Endodermal cell (in vitro differentiated cells): ENCODE data around the gene SLC25A22. TPM values are rescaled to one million over a fixed set of nuclear protein-coding genes. Genes with fewer than 3 reads are reported as not detected.

Source experiments
- DNase-seq: peaks from one replicate; pipeline ENCODE4 v3.0.0-alpha.2; 2017
- H3K27ac ChIP-seq: 2 replicates; pipeline ENCODE4 v1.5.1; 2013; ENCODE audit warnings: mild to moderate bottlenecking, low read depth, low read length, moderate library complexity
- H3K27me3 ChIP-seq: 2 replicates; pipeline ENCODE4 v1.6.1; 2013; ENCODE audit warnings: mild to moderate bottlenecking, low read length, moderate library complexity; ENCODE audit not compliant: insufficient read depth, control insufficient read depth, poor library complexity, severe bottlenecking
- H3K36me3 ChIP-seq: 2 replicates; pipeline ENCODE4 v1.7.0; 2013; ENCODE audit warnings: mild to moderate bottlenecking, low read length, moderate library complexity; ENCODE audit not compliant: control insufficient read depth, insufficient read depth
- H3K4me1 ChIP-seq: one replicate; pipeline ENCODE4 v1.7.0; 2013; ENCODE audit warnings: low read length; ENCODE audit not compliant: control insufficient read depth, insufficient read depth
- H3K4me3 ChIP-seq: 2 replicates; pipeline ENCODE4 v1.5.1; 2013; ENCODE audit warnings: mild to moderate bottlenecking, low read length, moderate library complexity
- H3K9ac ChIP-seq: 2 replicates; pipeline ENCODE4 v1.6.1; 2013; ENCODE audit warnings: mild to moderate bottlenecking, low read length, moderate library complexity; ENCODE audit not compliant: poor library complexity, severe bottlenecking; ENCODE audit errors: extremely low read depth
- H3K9me3 ChIP-seq: 2 replicates; pipeline ENCODE4 v1.6.1; 2013; ENCODE audit warnings: mild to moderate bottlenecking, low read length, moderate library complexity; ENCODE audit not compliant: control insufficient read depth
- H3K27ac Mint-ChIP-seq: 2 replicates; pipeline ENCODE4 v1.8.0; 2020; ENCODE audit warnings: mixed read lengths
- H3K27me3 Mint-ChIP-seq: 2 replicates; pipeline ENCODE4 v1.8.0; 2021; ENCODE audit warnings: mild to moderate bottlenecking, mixed read lengths; ENCODE audit not compliant: insufficient read depth
- H3K36me3 Mint-ChIP-seq: 2 replicates; pipeline ENCODE4 v1.8.0; 2020; ENCODE audit warnings: low read depth, mixed read lengths
- H3K4me1 Mint-ChIP-seq: 2 replicates; pipeline ENCODE4 v1.8.0; 2020; ENCODE audit warnings: mixed read lengths
- H3K4me3 Mint-ChIP-seq: 2 replicates; pipeline ENCODE4 v1.8.0; 2020; ENCODE audit warnings: mild to moderate bottlenecking, moderate library complexity, mixed read lengths
- H3K9me3 Mint-ChIP-seq: 2 replicates; pipeline ENCODE4 v1.8.0; 2020; ENCODE audit warnings: mild to moderate bottlenecking, mixed read lengths
- WGBS, 2 experiments: methylation state at CpG; one replicate each; pipeline versions ENCODE4 v1.1.5 to v1.1.7; 2013; ENCODE audit warnings: missing lambda C conversion rate in 2 of 2, mixed read lengths in 1 of 2; ENCODE audit not compliant: insufficient coverage in 1 of 2, insufficient read length in 1 of 2; 5-methylcytosine and 5-hydroxymethylcytosine counted together
- total RNA-seq, 2 donors: library from RNA; stranded (reverse); fragmentation: NEBNext Ultra II Directional in 1 of 2; extraction: Animal tissue kit (Norgen Biotek cat#: 25700) in 1 of 2; gene quantifications; 2 replicates in 1 of 2; 3 replicates in 1 of 2; pipeline ENCODE4 v1.2.1, GENCODE V29; 2021
- TF ChIP-seq, protein P1 (sequence below): fragments of 200-600 bp; sonication (generic); conservative IDR thresholded peaks from 2 replicates; pipeline ENCODE4 v1.5.0; 2021; ENCODE audit warnings: antibody characterized with exemption, mild to moderate bottlenecking

The SLC25A22 gene
- total RNA-seq, 2 donors from 2014 or later, result 46.5 to 56.2 TPM

DNA sequence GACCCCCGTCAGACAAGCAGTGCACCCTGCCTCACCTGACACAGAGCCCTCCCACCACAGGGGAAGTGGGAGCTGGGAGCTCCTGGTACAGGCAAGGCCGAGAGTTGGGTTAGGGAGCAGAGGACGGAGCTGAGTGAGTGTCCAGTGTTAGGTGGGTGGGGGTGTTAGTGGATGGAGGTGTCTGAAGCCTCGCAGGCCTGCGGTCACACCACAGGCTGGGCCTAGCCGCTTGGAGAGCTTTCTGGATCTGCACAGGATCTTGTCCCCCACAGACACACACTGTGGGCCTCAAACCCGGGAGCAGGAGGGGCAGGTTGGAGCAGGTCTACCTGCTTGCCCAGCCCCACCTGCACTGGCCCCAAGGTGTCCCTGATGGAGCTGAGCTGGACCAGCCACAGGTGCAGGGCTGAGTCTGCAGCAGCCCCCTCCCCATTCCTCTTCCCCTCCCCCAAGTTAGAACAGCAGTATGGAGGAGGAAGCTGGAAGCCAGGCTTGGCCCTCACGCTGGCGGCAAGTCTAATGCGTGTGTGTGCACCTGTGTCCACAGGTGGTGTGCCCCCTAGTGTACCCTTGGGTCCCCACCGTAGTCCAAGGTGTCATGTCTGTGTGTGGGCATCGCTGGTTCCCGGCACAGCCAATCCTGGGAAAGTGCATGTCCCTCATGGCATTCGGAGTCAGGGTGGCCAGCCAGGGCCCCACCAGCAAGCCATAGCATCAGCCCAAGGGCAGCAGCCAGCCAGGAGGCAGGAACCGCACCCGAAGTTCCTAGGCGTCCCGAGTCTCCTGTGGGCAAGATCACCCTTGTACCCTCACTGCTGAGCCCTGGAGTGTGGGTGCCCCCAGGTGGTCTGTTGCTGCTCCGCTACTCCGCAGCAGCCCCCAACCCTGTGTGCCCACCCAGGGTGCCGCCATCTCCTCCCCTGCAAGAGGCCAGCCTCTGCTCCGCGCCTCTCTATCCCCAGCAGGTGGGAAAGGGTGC is 18.8 kb downstream of the SLC25A22 start:
- peaks cover 14% of the 10 kb centered on the region for H3K4me1 Mint-ChIP-seq
- no peak overlapping the region for H3K4me3 ChIP-seq
- TF ChIP-seq, protein P1, sequence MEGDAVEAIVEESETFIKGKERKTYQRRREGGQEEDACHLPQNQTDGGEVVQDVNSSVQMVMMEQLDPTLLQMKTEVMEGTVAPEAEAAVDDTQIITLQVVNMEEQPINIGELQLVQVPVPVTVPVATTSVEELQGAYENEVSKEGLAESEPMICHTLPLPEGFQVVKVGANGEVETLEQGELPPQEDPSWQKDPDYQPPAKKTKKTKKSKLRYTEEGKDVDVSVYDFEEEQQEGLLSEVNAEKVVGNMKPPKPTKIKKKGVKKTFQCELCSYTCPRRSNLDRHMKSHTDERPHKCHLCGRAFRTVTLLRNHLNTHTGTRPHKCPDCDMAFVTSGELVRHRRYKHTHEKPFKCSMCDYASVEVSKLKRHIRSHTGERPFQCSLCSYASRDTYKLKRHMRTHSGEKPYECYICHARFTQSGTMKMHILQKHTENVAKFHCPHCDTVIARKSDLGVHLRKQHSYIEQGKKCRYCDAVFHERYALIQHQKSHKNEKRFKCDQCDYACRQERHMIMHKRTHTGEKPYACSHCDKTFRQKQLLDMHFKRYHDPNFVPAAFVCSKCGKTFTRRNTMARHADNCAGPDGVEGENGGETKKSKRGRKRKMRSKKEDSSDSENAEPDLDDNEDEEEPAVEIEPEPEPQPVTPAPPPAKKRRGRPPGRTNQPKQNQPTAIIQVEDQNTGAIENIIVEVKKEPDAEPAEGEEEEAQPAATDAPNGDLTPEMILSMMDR, result no peak
- peaks cover 10% of the 10 kb centered on the region for H3K36me3 ChIP-seq
- WGBS, 2 experiments, result 95 to 96% methylated on average over 8 to 23 of the region's 23 CpGs
- H3K4me3 Mint-ChIP-seq, result peak overlapping the region; percentile 75
- H3K27ac ChIP-seq, result no peak overlapping the region
- H3K9me3 Mint-ChIP-seq, result no peaks in the 10 kb centered on the region
- no peak overlapping the region for H3K27ac Mint-ChIP-seq
- no peaks in the 10 kb centered on the region for H3K9me3 ChIP-seq
- peaks cover 8% of the 10 kb centered on the region for H3K4me1 ChIP-seq
- H3K9ac ChIP-seq, result no peak overlapping the region
- H3K36me3 Mint-ChIP-seq, result peaks cover 14% of the 10 kb centered on the region
- H3K27me3 ChIP-seq, result no peaks in the 10 kb centered on the region
- H3K27me3 Mint-ChIP-seq, result no peaks in the 10 kb centered on the region
- DNase-seq, result peak; percentile 45

DNA sequence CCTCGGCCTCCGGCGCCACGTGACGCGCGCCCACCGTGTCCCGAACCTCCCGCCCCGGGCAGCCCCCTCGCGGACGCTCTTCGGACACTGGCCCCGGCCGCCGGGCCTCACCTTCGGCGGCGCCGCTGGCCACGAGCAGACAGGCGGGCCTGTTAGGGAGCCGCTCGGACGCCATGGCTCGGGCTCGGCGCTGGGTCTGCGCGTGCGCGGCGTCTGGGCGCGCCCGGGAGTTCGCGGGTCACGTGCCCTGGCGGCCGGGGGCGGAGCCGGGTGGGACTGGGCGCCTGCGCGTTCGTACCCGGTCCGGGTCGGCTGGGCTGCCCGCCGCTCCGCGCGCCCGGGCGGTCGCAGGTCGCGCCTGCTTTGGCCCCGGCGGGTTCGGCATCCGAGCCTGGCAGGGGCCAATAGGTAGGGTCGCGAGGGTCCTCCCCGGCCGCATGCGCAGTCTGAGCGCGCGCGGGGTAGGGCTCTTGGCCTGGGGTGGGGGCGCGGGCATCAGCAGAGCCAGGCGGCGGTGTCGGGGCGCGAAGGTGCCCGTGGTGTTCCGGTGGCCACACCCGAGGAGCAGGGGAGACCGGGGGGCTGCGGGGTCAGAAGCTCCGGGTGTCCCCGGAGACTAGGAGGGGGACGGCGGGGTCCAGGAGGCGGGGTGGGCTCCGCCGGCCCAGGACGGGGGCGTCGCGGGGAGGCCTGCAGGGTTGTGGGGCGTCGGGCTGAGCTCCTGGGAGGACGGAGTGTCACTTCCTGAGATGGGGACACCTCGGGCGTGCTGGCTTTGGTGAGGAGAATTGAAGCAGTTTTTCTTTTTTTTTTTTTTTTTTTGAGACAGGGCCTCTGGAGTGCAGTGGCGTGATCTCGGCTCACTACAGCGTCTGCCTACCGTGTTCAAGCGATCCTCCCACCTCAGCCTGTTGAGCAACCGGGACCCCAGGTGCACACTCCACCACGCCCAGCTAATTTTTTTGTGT is 20.5 kb downstream of the SLC25A22 start, which contains the start of gene GATD1:
TSS of gene GATD1 (minus strand) at position 200 of the 968 bp plus-strand sequence. CDS start at position 175, 25 bp downstream.
- no peaks in the 10 kb centered on the region for H3K9me3 ChIP-seq
- TF ChIP-seq, protein P1, result no peak
- H3K4me3 ChIP-seq, result peak within 1 kb of the TSS; percentile 87
- no peaks in the 10 kb centered on the region for H3K27me3 ChIP-seq
- no peaks in the 10 kb centered on the region for H3K27me3 Mint-ChIP-seq
- peaks cover 8% of the 10 kb centered on the region for H3K4me1 Mint-ChIP-seq
- H3K27ac Mint-ChIP-seq, result peak within 1 kb of the TSS; percentile 58
- H3K36me3 ChIP-seq, result peaks cover 18% of the 10 kb centered on the region
- H3K9me3 Mint-ChIP-seq, result no peaks in the 10 kb centered on the region
- peaks cover 8% of the 10 kb centered on the region for H3K4me1 ChIP-seq
- peak within 1 kb of the TSS; percentile 75 for H3K4me3 Mint-ChIP-seq
- peak within 1 kb of the TSS; percentile 76 for H3K27ac ChIP-seq
- WGBS, 2 experiments, result 1 to 3% methylated on average over 44 to 110 of the region's 110 CpGs
- peak; percentile 97 for DNase-seq
- peaks cover 11% of the 10 kb centered on the region for H3K36me3 Mint-ChIP-seq
- peak within 1 kb of the TSS; percentile 63 for H3K9ac ChIP-seq
